ENCODE results near the gene PARD3. TPM values are rescaled to one million over a fixed set of nuclear protein-coding genes. Genes with fewer than 3 reads are reported as not detected.

PARD3 gene
- total RNA-seq, 3 donors from 2014 or later = 48.2 to 93.7 (median 60.6) TPM

- Histone ChIP-seq H3K4me3 (no peak overlapping the region), H3K36me3 (no peaks in the 10 kb centered on the region), H3K27me3 (no peaks in the 10 kb centered on the region), H3K9me3 (no peaks in the 10 kb centered on the region), H3K4me1 (no peaks in the 10 kb centered on the region), H3K27ac (no peak overlapping the region)
- TF ChIP-seq CTCF (IDR thresholded peaks at IDR 0.05) (no peak), POLR2A (IDR thresholded peaks at IDR 0.05) (no peak), POLR2AphosphoS5 (IDR thresholded peaks at IDR 0.05) (no peak)
- no peak for DNase-seq (ENCODE audit: low spot score in 2 of 2)
- intact Hi-C loops (cut with DNase I; ENCODE audit: low total_unique reads) = no loop called here
Measured at GRCh38 chr10:34323192-34323591, 491.9 kb downstream of the PARD3 start.

- no peak for DNase-seq (ENCODE audit: low spot score in 2 of 2)
- no peaks in the 10 kb centered on the region for H3K27me3 ChIP-seq
Measured at GRCh38 chr10:34320265-34320664, 494.8 kb downstream of the PARD3 start.

GRCh38 chr10:34319197-34319846 lies 495.8 kb downstream of the PARD3 start:
- intact Hi-C loops (cut with DNase I; ENCODE audit: low total_unique reads) = loop anchor here (5.0 kb wide), 1 partner anchor 263 kb away; no protein-coding TSS in a partner anchor
- Histone ChIP-seq H3K4me3 (no peak overlapping the region), H3K4me1 (no peaks in the 10 kb centered on the region), H3K27me3 (no peaks in the 10 kb centered on the region), H3K27ac (peak overlapping the region; percentile 17 to 21), H3K36me3 (no peaks in the 10 kb centered on the region), H3K9me3 (no peaks in the 10 kb centered on the region)
- TF ChIP-seq CTCF (IDR thresholded peaks at IDR 0.05) = no peak
- TF ChIP-seq POLR2AphosphoS5 (IDR thresholded peaks at IDR 0.05) = no peak
- TF ChIP-seq POLR2A (IDR thresholded peaks at IDR 0.05) = no peak
- peak in 1 of 2 donors; percentile 28 for DNase-seq (ENCODE audit: low spot score in 2 of 2)

More at GRCh38 chr10:34320265-34320664, 494.8 kb downstream of the PARD3 start:
- Histone ChIP-seq H3K4me1 (no peaks in the 10 kb centered on the region), H3K36me3 (no peaks in the 10 kb centered on the region), H3K4me3 (no peak overlapping the region), H3K9me3 (no peaks in the 10 kb centered on the region), H3K27ac (no peak overlapping the region)
- intact Hi-C loops (cut with DNase I; ENCODE audit: low total_unique reads) = no loop called here
- TF ChIP-seq CTCF (IDR thresholded peaks at IDR 0.05) = no peak
- no peak for TF ChIP-seq POLR2A (IDR thresholded peaks at IDR 0.05)
- TF ChIP-seq POLR2AphosphoS5 (IDR thresholded peaks at IDR 0.05) = no peak

- intact Hi-C loops (cut with DNase I; ENCODE audit: low total_unique reads) = loop anchor here (5.0 kb wide), 1 partner anchor 266 kb away; no protein-coding TSS in a partner anchor
- Histone ChIP-seq H3K4me3 (no peak overlapping the region), H3K4me1 (no peaks in the 10 kb centered on the region), H3K27me3 (no peaks in the 10 kb centered on the region), H3K27ac (no peak overlapping the region), H3K9me3 (no peaks in the 10 kb centered on the region), H3K36me3 (no peaks in the 10 kb centered on the region)
- TF ChIP-seq POLR2A (IDR thresholded peaks at IDR 0.05) (no peak), CTCF (IDR thresholded peaks at IDR 0.05) (no peak), POLR2AphosphoS5 (IDR thresholded peaks at IDR 0.05) (no peak)
- DNase-seq (ENCODE audit: low spot score in 2 of 2) = no peak
Measured at GRCh38 chr10:34316154-34316553, 498.9 kb downstream of the PARD3 start.

GRCh38 chr10:34314457-34314856 lies 500.6 kb downstream of the PARD3 start:
- no peak for DNase-seq (ENCODE audit: low spot score in 2 of 2)
- Histone ChIP-seq H3K36me3 (no peaks in the 10 kb centered on the region), H3K27ac (no peak overlapping the region), H3K27me3 (no peaks in the 10 kb centered on the region), H3K4me3 (no peak overlapping the region), H3K4me1 (no peaks in the 10 kb centered on the region), H3K9me3 (no peaks in the 10 kb centered on the region)
- intact Hi-C loops (cut with DNase I; ENCODE audit: low total_unique reads) = no loop called here
- no peak for TF ChIP-seq CTCF (IDR thresholded peaks at IDR 0.05)
- TF ChIP-seq POLR2A (IDR thresholded peaks at IDR 0.05) = no peak
- TF ChIP-seq POLR2AphosphoS5 (IDR thresholded peaks at IDR 0.05) = no peak
